Testis (tissue), 2 donors: ENCODE measurements around the gene ADSS1.

Experiments
- POLR2A ChIP-seq: fragments of 450-650 bp; IDR thresholded peaks from one replicate; pipeline ENCODE4 v1.6.1; 2017; ENCODE audit warnings: antibody characterized with exemption, mild to moderate bottlenecking, moderate library complexity
- TF ChIP-seq, protein P1 (sequence below), 3 experiments: fragments of 450-650 bp in 2 of 3; fragments of 200-600 bp in 1 of 3; sonication (generic) in 1 of 3; IDR thresholded peaks; one replicate each; pipeline ENCODE4 v1.5.1; 2016 to 2019; ENCODE audit warnings: antibody characterized with exemption in 3 of 3, mild to moderate bottlenecking in 2 of 3, moderate library complexity in 1 of 3

DNA sequence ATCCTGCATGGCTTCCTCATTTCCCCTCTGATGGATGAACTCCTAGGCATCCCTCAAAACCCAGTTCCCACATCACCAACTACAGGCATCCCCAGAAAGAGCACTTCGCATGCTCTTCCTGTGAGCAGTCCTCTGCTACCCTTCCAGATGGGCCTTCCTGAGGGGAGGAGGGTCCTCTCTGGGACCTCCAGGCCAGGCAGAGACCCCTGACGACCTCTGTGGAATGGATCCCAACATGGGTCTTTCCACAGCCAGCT is 69.6 kb downstream of the ADSS1 start:
- TF ChIP-seq, protein P1, sequence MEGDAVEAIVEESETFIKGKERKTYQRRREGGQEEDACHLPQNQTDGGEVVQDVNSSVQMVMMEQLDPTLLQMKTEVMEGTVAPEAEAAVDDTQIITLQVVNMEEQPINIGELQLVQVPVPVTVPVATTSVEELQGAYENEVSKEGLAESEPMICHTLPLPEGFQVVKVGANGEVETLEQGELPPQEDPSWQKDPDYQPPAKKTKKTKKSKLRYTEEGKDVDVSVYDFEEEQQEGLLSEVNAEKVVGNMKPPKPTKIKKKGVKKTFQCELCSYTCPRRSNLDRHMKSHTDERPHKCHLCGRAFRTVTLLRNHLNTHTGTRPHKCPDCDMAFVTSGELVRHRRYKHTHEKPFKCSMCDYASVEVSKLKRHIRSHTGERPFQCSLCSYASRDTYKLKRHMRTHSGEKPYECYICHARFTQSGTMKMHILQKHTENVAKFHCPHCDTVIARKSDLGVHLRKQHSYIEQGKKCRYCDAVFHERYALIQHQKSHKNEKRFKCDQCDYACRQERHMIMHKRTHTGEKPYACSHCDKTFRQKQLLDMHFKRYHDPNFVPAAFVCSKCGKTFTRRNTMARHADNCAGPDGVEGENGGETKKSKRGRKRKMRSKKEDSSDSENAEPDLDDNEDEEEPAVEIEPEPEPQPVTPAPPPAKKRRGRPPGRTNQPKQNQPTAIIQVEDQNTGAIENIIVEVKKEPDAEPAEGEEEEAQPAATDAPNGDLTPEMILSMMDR (IDR thresholded peaks at IDR 0.05), result no peak
- TF ChIP-seq POLR2A, result no peak
